NOMO-1 treated with dmso at 0.1 percent for 144 hours (cell line): ENCODE data around the gene INS.

ENCODE experiments used
- DNase-seq: peaks from one replicate; lab custom pipeline; 2025; ENCODE audit not compliant: unreplicated experiment; lab: John Stamatoyannopoulos, UW

The INS gene

GRCh38 chr11:2160736-2161259 lies at the start of gene INS:
Gene INS, minus strand, starts transcription at chr11:2161209. Its CDS starts 238 bp downstream, at chr11:2160971.
- no peak for DNase-seq

- no peak for DNase-seq
Observed at GRCh38 chr11:2210366-2211112, 49.5 kb upstream of the INS start.

GRCh38 chr11:2209900-2210321 lies 48.9 kb upstream of the INS start:
- no peak for DNase-seq

- no peak for DNase-seq
Observed at GRCh38 chr11:2209370-2209801, 48.4 kb upstream of the INS start.

GRCh38 chr11:2208691-2209369 lies 47.8 kb upstream of the INS start:
- no peak for DNase-seq

DNA sequence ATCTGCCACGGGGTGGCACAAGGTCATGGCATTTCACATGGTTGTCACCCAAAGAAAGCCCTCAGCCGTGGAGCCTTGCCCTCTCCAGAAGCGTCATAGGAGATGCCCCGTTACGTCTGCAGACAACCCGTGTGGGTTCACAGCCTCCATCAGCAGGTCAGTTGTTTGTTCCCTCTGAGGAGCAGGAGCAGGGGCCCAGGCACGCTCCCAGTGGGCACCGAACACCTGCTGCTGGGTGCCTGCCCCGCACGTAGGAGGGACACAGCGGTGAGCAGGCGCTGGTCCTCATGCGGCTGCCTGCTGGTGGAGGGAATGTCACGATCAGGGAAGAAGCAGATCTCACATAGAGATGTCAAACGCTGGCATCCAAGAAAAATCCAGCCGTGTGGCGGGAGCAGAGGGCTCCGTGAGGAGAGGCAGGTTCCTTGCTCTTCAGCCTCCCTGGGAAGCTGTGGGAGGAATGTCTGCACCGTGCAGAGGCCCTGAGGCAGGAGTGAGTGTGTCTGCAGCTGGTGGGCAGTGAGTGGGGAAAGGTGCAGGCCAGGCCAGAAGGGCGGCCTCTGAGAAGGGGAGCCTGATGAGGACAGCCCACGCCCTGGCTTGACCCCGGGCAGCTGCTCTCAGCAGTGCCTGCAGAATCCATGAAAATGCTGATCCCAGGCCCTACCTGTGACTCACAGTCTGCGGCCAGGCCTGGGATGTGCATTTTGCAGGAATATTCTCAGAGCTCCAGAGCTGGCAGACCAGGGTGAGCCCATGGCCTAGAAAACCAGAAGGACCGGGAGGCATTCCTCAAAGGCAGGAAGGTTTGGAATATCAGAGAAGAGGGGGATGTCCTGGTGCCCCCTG lies 47.0 kb upstream of the INS start:
- DNase-seq, result no peak

- DNase-seq, result no peak
Observed at GRCh38 chr11:2207212-2207611, 46.2 kb upstream of the INS start.

GRCh38 chr11:2205981-2206690 lies 45.1 kb upstream of the INS start:
- no peak for DNase-seq

GRCh38 chr11:2205214-2205720 lies 44.3 kb upstream of the INS start:
- no peak for DNase-seq

DNA sequence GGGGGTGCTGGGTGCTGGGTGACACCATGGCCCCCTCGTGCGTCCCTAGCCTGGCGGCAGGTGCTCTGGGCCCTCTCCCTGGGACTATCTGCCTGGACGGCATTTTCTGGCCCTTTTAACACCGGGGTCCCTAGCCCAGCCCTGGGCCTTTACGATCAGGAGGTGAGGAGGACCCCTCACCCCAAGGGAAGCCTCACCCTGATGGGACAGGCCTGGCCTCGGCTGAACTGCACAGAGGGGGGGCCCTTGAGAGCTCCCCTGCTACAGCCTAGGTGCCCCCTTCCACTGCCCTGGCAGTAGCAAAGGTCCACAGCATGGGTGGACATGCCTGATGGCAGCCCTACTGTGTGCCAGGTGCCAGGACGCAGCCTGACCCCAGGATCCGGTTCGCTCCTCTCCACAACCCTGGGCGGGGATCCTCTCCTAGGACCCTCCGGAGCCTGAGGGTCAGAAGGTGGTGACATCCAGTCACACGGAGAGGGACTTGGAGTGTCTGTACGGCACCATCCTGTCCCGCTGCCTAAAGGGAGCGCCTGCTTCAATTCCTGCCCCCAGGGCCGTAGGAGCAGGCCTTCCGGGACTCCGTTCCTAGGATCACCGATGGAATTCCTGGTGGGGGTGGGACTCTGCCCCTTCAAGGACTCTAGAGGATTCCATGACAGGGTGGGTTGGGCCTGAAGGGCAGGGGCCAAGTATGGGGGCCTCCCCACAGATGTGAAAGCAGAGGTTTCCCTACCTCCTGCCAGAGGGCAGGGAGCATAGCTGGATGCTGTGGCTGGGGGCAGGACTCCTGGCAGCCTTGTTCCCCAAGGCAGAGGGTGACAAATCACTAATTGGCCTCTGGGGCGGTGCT lies 43.6 kb upstream of the INS start:
- DNase-seq, result no peak

DNA sequence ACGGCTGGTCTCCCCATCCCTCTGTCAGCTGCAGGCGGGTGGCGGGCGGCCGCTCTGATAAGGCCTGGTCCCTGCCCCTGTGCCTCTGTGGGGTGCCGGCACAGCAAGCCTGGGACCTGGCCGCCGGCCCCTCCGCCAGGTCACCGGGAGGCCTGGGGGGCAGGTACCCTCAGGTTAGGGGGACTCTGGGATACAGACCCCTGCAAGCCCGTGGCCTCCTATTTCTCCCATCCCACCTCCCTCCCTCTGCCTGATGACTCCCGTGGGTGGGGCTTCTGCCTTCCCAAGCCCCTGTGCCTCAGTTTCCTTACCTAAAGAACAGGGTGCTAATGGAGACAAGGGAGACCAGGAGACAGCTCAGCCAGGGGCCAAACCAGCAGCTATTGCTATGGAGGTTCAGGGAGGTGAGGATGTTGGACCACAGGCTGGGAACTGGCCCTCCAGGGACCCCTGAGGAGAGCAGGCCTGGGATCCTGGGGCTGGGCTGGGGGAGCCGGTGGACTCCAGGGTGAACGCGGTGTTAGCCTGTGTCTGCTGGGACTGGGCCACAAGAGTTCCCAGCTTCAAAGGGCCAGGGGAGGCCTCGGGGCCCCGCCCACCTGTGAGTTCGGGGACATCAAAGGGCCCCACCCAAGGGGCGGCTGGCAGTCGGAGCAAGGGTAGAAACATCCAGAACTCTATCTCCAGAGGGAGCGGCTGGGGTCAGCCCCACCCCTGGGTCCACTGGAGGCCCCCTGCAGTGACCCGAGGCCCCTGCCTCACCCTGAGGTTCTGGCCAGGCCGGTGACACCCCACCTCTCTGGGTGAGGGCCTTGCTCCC lies 42.6 kb upstream of the INS start:
- DNase-seq, result no peak

GRCh38 chr11:2202900-2203439 lies 42.0 kb upstream of the INS start:
- DNase-seq, result no peak

GRCh38 chr11:2202071-2202899 lies 41.3 kb upstream of the INS start:
- DNase-seq, result no peak

GRCh38 chr11:2201542-2201941 lies 40.5 kb upstream of the INS start:
- no peak for DNase-seq

- no peak for DNase-seq
Observed at GRCh38 chr11:2200957-2201519, 40.0 kb upstream of the INS start.

DNA sequence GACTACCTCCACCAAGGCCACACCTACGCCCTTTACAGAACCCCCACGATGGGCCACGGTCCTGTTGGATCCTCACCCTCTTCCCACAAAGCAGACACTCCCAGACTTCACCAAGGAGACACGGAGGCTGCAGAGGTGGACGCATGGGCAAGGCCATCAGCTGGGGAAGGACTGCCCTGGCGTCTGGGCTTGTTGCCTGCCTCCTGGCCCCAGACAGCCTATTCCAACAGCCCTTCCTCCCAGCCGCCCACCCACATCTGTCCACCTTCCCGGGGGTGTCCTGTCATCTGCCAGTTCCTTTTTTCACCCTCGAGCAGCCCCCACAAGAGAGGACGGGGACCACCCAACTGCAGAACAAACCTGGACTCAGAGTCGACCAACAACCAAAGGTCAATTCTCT lies 39.5 kb upstream of the INS start:
- DNase-seq, result no peak
